NOMO-1 treated with DMSO at 0.1 percent for 48 hours (cell line): Measurements from ENCODE around the gene UTF1.

Experiments used
- DNase-seq: peaks from one replicate; lab custom pipeline; 2025; ENCODE audit not compliant: unreplicated experiment; lab: John Stamatoyannopoulos, UW

The UTF1 gene

GRCh38 chr10:133230044-133230361, at the start of gene UTF1:
TSS of gene UTF1 (plus strand) at chr10:133230217. CDS start at chr10:133230289, 72 bp downstream.
- no peak for DNase-seq

- DNase-seq, result no peak
Measured at GRCh38 chr10:133180965-133181639, 48.9 kb upstream of the UTF1 start.

GRCh38 chr10:133182190-133182589, 47.8 kb upstream of the UTF1 start:
- no peak for DNase-seq

GRCh38 chr10:133182791-133183645, 47.0 kb upstream of the UTF1 start:
- no peak for DNase-seq

- DNase-seq, result no peak
Measured at GRCh38 chr10:133183646-133184378, 46.2 kb upstream of the UTF1 start.

GRCh38 chr10:133184591-133185244, 45.3 kb upstream of the UTF1 start:
- no peak for DNase-seq

- DNase-seq, result no peak
Measured at GRCh38 chr10:133185421-133185820, 44.6 kb upstream of the UTF1 start.

GRCh38 chr10:133185916-133186315, 44.1 kb upstream of the UTF1 start:
- no peak for DNase-seq

GRCh38 chr10:133186416-133187090, 43.5 kb upstream of the UTF1 start:
- no peak for DNase-seq

GRCh38 chr10:133187091-133187905, 42.7 kb upstream of the UTF1 start:
- DNase-seq, result no peak

GRCh38 chr10:133187906-133188681, 41.9 kb upstream of the UTF1 start:
- DNase-seq, result no peak

GRCh38 chr10:133189256-133189655, 40.8 kb upstream of the UTF1 start:
- DNase-seq, result no peak

- DNase-seq, result no peak
Measured at GRCh38 chr10:133189726-133190125, 40.3 kb upstream of the UTF1 start.

- no peak for DNase-seq
Measured at GRCh38 chr10:133190225-133190624, 39.8 kb upstream of the UTF1 start.

- no peak for DNase-seq
Measured at GRCh38 chr10:133191651-133192050, 38.4 kb upstream of the UTF1 start.

- DNase-seq, result no peak
Measured at GRCh38 chr10:133194151-133194550, 35.9 kb upstream of the UTF1 start.

GRCh38 chr10:133195096-133195495, 34.9 kb upstream of the UTF1 start:
- no peak for DNase-seq

- no peak for DNase-seq
Measured at GRCh38 chr10:133195611-133196010, 34.4 kb upstream of the UTF1 start.

GRCh38 chr10:133196221-133196915, 33.6 kb upstream of the UTF1 start:
- no peak for DNase-seq
